ENCODE data around the gene TMEM232.
"Not testable (repeated sequence)": the region's sequence is repeated elsewhere in the genome, so short reads cannot be mapped to it uniquely, and the experiment has no call there.

TMEM232 gene

GRCh38 chr5:110616009-110616408 is 110.5 kb downstream of the TMEM232 start:
- no peak for DNase-seq

GRCh38 chr5:110612794-110613247 is 113.7 kb downstream of the TMEM232 start:
- DNase-seq, result no peak

GRCh38 chr5:110611817-110612216 is 114.7 kb downstream of the TMEM232 start:
- DNase-seq, result no peak

GRCh38 chr5:110594866-110595265 is 131.6 kb downstream of the TMEM232 start:
- DNase-seq, result no peak

- no peak for DNase-seq
These were observed 136.3 kb downstream of the TMEM232 start for GRCh38 chr5:110590187-110590586.

GRCh38 chr5:110588286-110588980 is 138.0 kb downstream of the TMEM232 start:
- no peak for DNase-seq

- no peak for DNase-seq
These were observed 145.8 kb downstream of the TMEM232 start for GRCh38 chr5:110580625-110581024.

GRCh38 chr5:110572729-110573128 is 153.7 kb downstream of the TMEM232 start:
- no peak for DNase-seq

- DNase-seq, result no peak
These were observed 164.3 kb downstream of the TMEM232 start for GRCh38 chr5:110562191-110562590.

GRCh38 chr5:110561510-110561909 is 165.0 kb downstream of the TMEM232 start:
- DNase-seq, result no peak

- DNase-seq, result no peak
These were observed 177.2 kb downstream of the TMEM232 start for GRCh38 chr5:110549301-110549700.

GRCh38 chr5:110548171-110548570 is 178.3 kb downstream of the TMEM232 start:
- DNase-seq, result no peak

GRCh38 chr5:110547495-110547894 is 179.0 kb downstream of the TMEM232 start:
- no peak for DNase-seq

GRCh38 chr5:110545716-110546115 is 180.8 kb downstream of the TMEM232 start:
- no peak for DNase-seq

GRCh38 chr5:110544603-110545002 is 181.9 kb downstream of the TMEM232 start:
- no peak for DNase-seq

- no peak for DNase-seq
These were observed 183.5 kb downstream of the TMEM232 start for GRCh38 chr5:110542949-110543348.

- no peak for DNase-seq
These were observed 190.1 kb downstream of the TMEM232 start for GRCh38 chr5:110536120-110537115.

GRCh38 chr5:110535146-110535545 is 191.3 kb downstream of the TMEM232 start:
- DNase-seq, result not testable (repeated sequence)

GRCh38 chr5:110525762-110526161 is 200.7 kb downstream of the TMEM232 start:
- no peak for DNase-seq

- no peak for DNase-seq
These were observed 209.1 kb downstream of the TMEM232 start for GRCh38 chr5:110517396-110517795.

GRCh38 chr5:110514030-110514429 is 212.4 kb downstream of the TMEM232 start:
- DNase-seq, result no peak

- no peak for DNase-seq
These were observed 214.2 kb downstream of the TMEM232 start for GRCh38 chr5:110512266-110512665.

GRCh38 chr5:110510146-110510545 is 216.3 kb downstream of the TMEM232 start:
- no peak for DNase-seq

GRCh38 chr5:110507972-110508371 is 218.5 kb downstream of the TMEM232 start:
- DNase-seq, result no peak

Data from amniotic stem cell (primary cell).